NT2/D1 (cell line): ENCODE measurements around the gene SHROOM4.

Experiments
- DNase-seq: peaks from one replicate; pipeline ENCODE4 v3.0.0-alpha.2; 2011; ENCODE audit warnings: low read depth, low spot score
- H3K27me3 ChIP-seq: 2 replicates; pipeline ENCODE4 v1.6.0; 2011; ENCODE audit warnings: mild to moderate bottlenecking; ENCODE audit not compliant: insufficient read length, insufficient read depth
- H3K36me3 ChIP-seq: 2 replicates; pipeline ENCODE4 v1.6.1; 2011; ENCODE audit warnings: mild to moderate bottlenecking, low read length, mixed read lengths; ENCODE audit not compliant: insufficient read depth, insufficient read length
- H3K4me1 ChIP-seq: 2 replicates; pipeline ENCODE4 v1.5.1; 2011; ENCODE audit not compliant: insufficient read depth, insufficient read length
- H3K4me3 ChIP-seq: 2 replicates; pipeline ENCODE4 v1.5.1; 2011; ENCODE audit warnings: low read depth; ENCODE audit not compliant: insufficient read length
- H3K9ac ChIP-seq: 2 replicates; pipeline ENCODE4 v1.6.0; 2011; ENCODE audit warnings: low read depth; ENCODE audit not compliant: insufficient read length
- H3K9me3 ChIP-seq: 2 replicates; pipeline ENCODE4 v1.5.1; 2011; ENCODE audit warnings: mild to moderate bottlenecking, low read length; ENCODE audit not compliant: insufficient read depth
- SUZ12 ChIP-seq: IDR thresholded peaks from 2 replicates; pipeline ENCODE4 v1.6.1; 2011; ENCODE audit not compliant: insufficient read length, insufficient read depth; ENCODE audit errors: extremely low read depth
- YY1 ChIP-seq: IDR thresholded peaks from 2 replicates; pipeline ENCODE4 v1.6.1; 2011; ENCODE audit not compliant: insufficient read length, insufficient read depth
- ZNF274 ChIP-seq: IDR thresholded peaks from 2 replicates; pipeline ENCODE4 v1.6.1; 2011; ENCODE audit warnings: mild to moderate bottlenecking, low read depth, low read length

Gene SHROOM4

DNA sequence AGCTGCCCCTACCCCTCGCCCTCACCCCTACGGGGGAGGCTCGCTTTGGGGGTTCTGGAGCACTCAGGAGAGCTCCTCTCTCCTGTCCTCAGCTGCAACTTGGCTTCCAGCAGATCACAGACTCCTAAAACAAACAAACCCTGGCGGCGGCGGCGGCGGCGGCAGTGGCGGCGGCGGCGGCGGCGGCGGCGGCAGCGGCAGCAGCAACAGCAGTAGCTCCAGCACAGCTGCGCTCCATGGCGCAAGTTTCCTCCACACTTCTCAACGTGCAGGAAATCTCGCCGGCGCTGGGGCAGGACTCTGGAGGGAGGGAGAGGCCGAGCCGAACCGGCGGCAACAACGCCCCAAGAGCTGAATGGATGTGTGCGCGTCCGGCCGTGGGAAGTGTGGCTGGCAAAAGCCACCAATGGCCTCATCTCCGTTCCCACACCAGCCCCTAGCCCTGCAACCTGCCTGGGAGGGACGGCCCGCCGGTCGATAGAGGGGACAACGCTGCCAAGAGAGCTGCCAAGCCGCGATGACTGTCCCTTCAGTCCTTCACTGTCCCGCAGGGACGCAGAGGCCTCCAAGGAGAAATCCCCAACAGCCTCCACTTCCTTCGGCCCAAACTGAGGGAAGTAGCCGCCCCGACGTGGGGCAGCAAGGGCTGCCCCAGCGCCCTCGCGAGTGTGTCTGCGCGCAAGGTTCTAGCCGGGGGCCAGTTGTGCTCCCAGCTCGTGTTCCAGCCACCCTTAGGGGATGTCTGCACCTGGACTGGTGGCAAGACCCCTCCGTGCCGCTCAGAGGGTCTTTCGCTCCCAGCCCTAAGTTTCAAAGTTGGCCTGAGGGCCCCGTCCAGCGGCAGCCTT is 775 bp downstream of the SHROOM4 start:
- TF ChIP-seq ZNF274 (no peak), SUZ12 (no peak), YY1 (no peak)
- no peaks in the 10 kb centered on the region for H3K27me3 ChIP-seq
- H3K4me3 ChIP-seq, result peak overlapping the region; percentile 71
- no peaks in the 10 kb centered on the region for H3K36me3 ChIP-seq
- no peak for DNase-seq
- H3K9me3 ChIP-seq, result no peaks in the 10 kb centered on the region
- peaks cover 3% of the 10 kb centered on the region for H3K4me1 ChIP-seq
- peak overlapping the region; percentile 81 for H3K9ac ChIP-seq

DNA sequence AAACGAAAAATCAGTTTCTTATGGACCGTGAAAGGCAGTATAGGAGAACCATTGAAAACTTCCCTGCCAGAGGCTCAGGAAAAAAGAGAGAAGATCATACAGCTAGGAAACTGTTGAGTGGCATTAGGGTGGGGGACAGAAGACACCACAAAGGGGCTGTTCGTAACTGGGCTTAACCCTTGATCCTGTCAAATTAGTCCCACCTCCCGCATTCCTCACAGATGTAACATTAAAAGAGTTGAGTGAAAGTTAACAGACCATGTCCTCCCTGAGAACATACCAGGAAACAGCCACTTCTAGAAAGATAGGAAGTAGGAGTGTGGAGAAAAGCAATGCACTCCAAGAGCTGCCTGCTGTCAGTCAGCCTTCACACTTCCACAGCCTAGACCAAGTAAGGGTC is 8.7 kb downstream of the SHROOM4 start:
- DNase-seq, result no peak
- Histone ChIP-seq H3K4me1 (no peaks in the 10 kb centered on the region), H3K36me3 (no peaks in the 10 kb centered on the region), H3K27me3 (no peaks in the 10 kb centered on the region), H3K9ac (no peak overlapping the region), H3K9me3 (no peaks in the 10 kb centered on the region), H3K4me3 (no peak overlapping the region)
- no peak for TF ChIP-seq YY1
- no peak for TF ChIP-seq ZNF274
- TF ChIP-seq SUZ12, result no peak

DNA sequence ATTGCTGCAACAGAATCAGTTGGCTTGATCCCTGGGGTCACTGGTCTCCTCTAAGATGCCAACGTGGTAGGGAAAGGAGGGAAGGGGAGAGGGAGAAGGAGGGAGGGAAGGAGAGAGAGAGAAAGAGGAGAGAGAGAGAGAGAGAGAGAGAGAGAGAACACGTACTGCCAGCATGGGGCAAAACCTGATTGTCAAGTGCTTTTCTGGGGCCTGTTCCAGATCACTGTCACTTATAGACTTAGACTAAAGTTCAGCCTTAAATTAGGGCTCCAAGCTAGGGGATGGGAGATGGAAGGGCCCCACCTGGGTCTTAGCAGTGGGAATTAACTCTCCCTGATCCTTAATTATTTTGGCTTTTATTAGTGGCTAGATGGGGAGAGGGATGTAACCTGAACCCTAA is 12.9 kb downstream of the SHROOM4 start:
- TF ChIP-seq ZNF274, result no peak
- no peak for TF ChIP-seq SUZ12
- no peak for TF ChIP-seq YY1
- Histone ChIP-seq H3K9ac (no peak overlapping the region), H3K9me3 (no peaks in the 10 kb centered on the region), H3K4me3 (no peak overlapping the region), H3K27me3 (no peaks in the 10 kb centered on the region), H3K4me1 (no peaks in the 10 kb centered on the region), H3K36me3 (no peaks in the 10 kb centered on the region)
- no peak for DNase-seq

DNA sequence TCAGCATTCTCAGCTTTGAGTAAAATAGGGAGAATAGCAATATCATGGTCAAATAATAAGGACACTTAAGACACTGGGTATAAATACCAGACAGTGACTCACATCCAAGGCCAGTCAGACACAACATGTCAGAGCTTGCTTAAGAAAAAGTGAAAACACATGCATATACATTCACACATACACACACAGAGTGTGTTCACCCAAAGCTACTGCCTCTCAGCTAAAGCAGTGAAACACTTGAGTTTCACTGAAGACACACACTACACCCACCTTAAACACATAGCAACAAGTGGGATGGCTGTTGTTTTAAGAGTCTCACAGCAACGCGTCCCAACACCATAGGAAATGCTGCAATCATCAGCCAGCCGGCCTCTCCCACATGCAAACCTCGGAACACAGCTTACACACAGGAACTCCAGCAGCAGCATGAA is 14.4 kb downstream of the SHROOM4 start:
- DNase-seq, result no peak
- no peak overlapping the region for H3K9ac ChIP-seq
- H3K4me3 ChIP-seq, result no peak overlapping the region
- no peaks in the 10 kb centered on the region for H3K27me3 ChIP-seq
- H3K4me1 ChIP-seq, result no peaks in the 10 kb centered on the region
- TF ChIP-seq YY1, result no peak
- H3K9me3 ChIP-seq, result no peaks in the 10 kb centered on the region
- no peaks in the 10 kb centered on the region for H3K36me3 ChIP-seq

DNA sequence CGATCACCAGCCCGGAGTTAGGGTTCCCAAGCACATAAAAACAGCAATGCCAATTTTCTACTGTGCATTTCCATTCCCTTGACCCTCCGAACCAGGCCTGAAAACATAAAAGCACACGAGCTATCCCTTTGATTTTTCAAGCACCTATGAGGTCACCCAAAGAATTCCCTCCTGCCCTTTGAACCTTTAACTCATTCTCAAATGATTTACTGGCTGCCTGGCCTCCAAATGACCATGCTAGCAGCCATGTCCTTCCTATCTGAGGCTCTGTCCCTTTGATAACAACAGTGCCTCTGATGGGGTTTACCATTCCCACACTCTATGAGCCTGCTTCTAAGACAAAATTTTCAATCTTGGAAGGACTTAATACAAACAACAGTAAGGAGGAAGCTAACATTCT is 15.2 kb downstream of the SHROOM4 start:
- H3K9me3 ChIP-seq, result no peaks in the 10 kb centered on the region
- no peak overlapping the region for H3K9ac ChIP-seq
- no peak overlapping the region for H3K4me3 ChIP-seq
- H3K4me1 ChIP-seq, result no peaks in the 10 kb centered on the region
- TF ChIP-seq ZNF274, result no peak
- TF ChIP-seq SUZ12, result no peak
- no peak for TF ChIP-seq YY1
- H3K36me3 ChIP-seq, result no peaks in the 10 kb centered on the region
- no peak for DNase-seq
- H3K27me3 ChIP-seq, result no peaks in the 10 kb centered on the region

DNA sequence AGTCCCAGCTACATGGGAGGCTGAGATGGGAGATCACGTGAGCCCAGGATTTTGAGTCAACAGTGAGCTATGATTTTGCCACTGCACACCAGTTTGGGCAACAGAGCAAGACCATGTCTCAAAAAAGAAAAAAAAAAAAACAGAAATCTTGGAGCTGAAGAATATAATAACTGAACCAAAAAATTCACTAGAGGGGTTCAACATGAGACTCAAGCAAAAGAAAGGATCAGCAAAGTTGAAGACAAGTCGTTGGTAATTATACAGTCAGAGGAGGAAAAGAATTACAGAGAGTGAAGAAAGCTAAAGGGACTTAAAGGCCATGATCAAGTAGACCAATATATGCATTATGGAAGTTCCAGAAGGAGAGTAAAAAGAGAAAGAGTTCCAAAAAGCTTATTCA is 26.9 kb downstream of the SHROOM4 start:
- Histone ChIP-seq H3K9ac (no peak overlapping the region), H3K9me3 (no peaks in the 10 kb centered on the region), H3K4me1 (no peaks in the 10 kb centered on the region), H3K36me3 (no peaks in the 10 kb centered on the region), H3K4me3 (no peak overlapping the region), H3K27me3 (no peaks in the 10 kb centered on the region)
- TF ChIP-seq YY1 (no peak), ZNF274 (no peak), SUZ12 (no peak)
- no peak for DNase-seq

DNA sequence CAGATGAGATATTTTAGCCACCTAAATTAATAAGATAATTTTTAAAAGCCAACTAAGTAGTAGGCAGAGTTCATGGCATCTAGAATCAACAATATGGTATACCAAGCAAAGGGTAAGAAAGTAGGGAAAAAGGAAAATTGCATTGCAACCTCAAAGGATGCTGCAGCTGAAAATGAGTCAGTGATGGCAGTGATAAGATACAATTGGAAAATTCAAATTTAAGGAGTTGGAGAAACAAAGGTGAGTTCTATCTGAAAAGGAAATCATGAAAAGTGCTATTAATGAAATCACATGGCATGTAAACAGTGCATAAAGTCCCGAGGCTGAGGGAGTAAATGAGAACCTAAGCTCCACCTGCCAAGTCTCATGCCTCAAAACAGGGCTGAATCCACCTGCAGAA is 33.9 kb downstream of the SHROOM4 start:
- Histone ChIP-seq H3K9me3 (no peaks in the 10 kb centered on the region), H3K9ac (no peak overlapping the region), H3K36me3 (no peaks in the 10 kb centered on the region), H3K4me1 (no peaks in the 10 kb centered on the region), H3K4me3 (no peak overlapping the region), H3K27me3 (no peaks in the 10 kb centered on the region)
- DNase-seq, result no peak
- TF ChIP-seq SUZ12 (no peak), ZNF274 (no peak), YY1 (no peak)
